Measurements from ENCODE around the gene SLC1A2.

DNA sequence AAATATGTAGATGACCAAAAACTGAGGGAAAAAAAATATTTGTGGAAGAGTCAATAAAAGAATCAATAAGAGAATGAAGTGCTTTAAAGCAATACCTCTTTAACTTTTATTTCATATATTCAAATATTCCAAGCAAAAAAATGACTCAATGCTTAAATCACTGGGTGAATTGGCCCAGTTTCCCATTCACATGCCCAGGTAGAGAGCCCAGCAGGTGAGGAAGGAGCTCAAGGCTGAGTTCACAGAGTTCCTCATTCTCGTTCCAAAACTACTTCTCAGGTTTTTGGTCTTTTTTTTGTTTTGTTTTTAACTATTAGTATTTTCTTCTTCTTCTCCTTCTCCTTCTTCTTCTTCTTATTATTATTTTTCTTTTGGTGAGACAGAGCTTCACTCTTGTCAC lies 30.2 kb downstream of the SLC1A2 start:
- TF ChIP-seq, protein P1, sequence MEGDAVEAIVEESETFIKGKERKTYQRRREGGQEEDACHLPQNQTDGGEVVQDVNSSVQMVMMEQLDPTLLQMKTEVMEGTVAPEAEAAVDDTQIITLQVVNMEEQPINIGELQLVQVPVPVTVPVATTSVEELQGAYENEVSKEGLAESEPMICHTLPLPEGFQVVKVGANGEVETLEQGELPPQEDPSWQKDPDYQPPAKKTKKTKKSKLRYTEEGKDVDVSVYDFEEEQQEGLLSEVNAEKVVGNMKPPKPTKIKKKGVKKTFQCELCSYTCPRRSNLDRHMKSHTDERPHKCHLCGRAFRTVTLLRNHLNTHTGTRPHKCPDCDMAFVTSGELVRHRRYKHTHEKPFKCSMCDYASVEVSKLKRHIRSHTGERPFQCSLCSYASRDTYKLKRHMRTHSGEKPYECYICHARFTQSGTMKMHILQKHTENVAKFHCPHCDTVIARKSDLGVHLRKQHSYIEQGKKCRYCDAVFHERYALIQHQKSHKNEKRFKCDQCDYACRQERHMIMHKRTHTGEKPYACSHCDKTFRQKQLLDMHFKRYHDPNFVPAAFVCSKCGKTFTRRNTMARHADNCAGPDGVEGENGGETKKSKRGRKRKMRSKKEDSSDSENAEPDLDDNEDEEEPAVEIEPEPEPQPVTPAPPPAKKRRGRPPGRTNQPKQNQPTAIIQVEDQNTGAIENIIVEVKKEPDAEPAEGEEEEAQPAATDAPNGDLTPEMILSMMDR (IDR thresholded peaks at IDR 0.05; ENCODE audit: extremely low read depth in 1 of 2, insufficient read depth in 1 of 2, low read depth in 1 of 2, low read length in 2 of 2): no peak
- no peak for TF ChIP-seq POLR2AphosphoS5 (IDR thresholded peaks at IDR 0.05; ENCODE audit: insufficient read depth, low read depth, low read length)
- no peak for TF ChIP-seq MYC (IDR thresholded peaks at IDR 0.05; ENCODE audit: low read depth, low read length)
- TF ChIP-seq POLR2A (IDR thresholded peaks at IDR 0.05; ENCODE audit: low read depth, low read length): no peak
- no peak for TF ChIP-seq FOS (IDR thresholded peaks at IDR 0.05; ENCODE audit: borderline replicate concordance, insufficient read depth, low read length)
- TF ChIP-seq JUN (IDR thresholded peaks at IDR 0.05; ENCODE audit: borderline replicate concordance, insufficient read depth, insufficient read length, low read depth): no peak
- TF ChIP-seq EZH2 (IDR thresholded peaks at IDR 0.05; ENCODE audit: borderline replicate concordance, low read depth, low read length, severe bottlenecking): no peak

All from endothelial cell of umbilical vein (primary cell).